Measurements from ENCODE around the gene SKP2.

Gene SKP2

DNA sequence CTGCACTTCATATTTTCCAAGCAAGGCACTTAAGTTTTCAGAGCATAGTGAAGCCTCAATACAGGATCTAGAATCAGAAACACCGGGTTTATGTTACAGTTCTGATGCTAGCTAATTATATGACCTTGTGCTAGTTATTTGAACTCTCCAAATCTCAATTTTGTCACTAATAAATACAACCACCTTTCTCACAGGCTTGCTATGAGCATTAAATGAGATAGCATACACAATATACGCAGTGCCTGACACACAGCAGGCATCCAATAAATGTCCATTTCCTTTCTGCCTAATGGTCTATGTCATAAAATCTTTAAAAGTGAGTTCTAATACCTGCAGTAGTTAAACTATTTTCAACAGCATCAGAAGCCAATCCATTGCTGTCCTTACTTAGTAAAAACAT, 56.9 kb downstream of the SKP2 start:
- TF ChIP-seq RAD21 (IDR thresholded peaks at IDR 0.05; ENCODE audit: low read depth) = no peak
- no peak for TF ChIP-seq TAF1 (IDR thresholded peaks at IDR 0.05; ENCODE audit: low read depth)
- TF ChIP-seq YY1 (IDR thresholded peaks at IDR 0.05; ENCODE audit: low read depth) = no peak
- no peak for TF ChIP-seq TEAD4 (IDR thresholded peaks at IDR 0.05)
- TF ChIP-seq NFIC (IDR thresholded peaks at IDR 0.05) = no peak
- TF ChIP-seq, protein P1, sequence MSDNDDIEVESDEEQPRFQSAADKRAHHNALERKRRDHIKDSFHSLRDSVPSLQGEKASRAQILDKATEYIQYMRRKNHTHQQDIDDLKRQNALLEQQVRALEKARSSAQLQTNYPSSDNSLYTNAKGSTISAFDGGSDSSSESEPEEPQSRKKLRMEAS (IDR thresholded peaks at IDR 0.05) = no peak
- TF ChIP-seq FOXM1 (IDR thresholded peaks at IDR 0.05; ENCODE audit: borderline replicate concordance, low read depth) = no peak
- TF ChIP-seq, protein P2, sequence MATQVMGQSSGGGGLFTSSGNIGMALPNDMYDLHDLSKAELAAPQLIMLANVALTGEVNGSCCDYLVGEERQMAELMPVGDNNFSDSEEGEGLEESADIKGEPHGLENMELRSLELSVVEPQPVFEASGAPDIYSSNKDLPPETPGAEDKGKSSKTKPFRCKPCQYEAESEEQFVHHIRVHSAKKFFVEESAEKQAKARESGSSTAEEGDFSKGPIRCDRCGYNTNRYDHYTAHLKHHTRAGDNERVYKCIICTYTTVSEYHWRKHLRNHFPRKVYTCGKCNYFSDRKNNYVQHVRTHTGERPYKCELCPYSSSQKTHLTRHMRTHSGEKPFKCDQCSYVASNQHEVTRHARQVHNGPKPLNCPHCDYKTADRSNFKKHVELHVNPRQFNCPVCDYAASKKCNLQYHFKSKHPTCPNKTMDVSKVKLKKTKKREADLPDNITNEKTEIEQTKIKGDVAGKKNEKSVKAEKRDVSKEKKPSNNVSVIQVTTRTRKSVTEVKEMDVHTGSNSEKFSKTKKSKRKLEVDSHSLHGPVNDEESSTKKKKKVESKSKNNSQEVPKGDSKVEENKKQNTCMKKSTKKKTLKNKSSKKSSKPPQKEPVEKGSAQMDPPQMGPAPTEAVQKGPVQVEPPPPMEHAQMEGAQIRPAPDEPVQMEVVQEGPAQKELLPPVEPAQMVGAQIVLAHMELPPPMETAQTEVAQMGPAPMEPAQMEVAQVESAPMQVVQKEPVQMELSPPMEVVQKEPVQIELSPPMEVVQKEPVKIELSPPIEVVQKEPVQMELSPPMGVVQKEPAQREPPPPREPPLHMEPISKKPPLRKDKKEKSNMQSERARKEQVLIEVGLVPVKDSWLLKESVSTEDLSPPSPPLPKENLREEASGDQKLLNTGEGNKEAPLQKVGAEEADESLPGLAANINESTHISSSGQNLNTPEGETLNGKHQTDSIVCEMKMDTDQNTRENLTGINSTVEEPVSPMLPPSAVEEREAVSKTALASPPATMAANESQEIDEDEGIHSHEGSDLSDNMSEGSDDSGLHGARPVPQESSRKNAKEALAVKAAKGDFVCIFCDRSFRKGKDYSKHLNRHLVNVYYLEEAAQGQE (IDR thresholded peaks at IDR 0.05; ENCODE audit: low read depth) = no peak
- no peak for TF ChIP-seq EGR1 (IDR thresholded peaks at IDR 0.05)
- no peak for TF ChIP-seq CREB1 (IDR thresholded peaks at IDR 0.05; ENCODE audit: low read depth)
- no peak for TF ChIP-seq EP300 (IDR thresholded peaks at IDR 0.05; ENCODE audit: borderline replicate concordance)

DNA sequence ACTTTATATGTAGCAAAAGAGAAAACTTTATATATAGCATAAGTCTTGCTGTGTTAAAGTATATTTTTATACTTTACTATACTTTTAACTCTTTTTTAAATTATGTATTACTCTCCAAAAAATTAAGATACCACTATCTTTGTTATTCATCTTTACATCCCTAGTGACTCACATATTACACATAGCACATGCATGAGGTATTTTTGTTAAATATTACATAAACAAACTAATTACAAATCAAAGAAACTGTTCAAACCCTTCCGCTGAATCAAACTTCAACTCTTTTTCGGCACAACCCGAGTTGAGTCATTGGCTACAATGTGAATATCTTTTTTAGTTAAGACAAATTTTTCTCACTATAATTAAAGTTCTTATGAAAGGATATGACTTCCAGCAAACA, 57.8 kb downstream of the SKP2 start:
- TF ChIP-seq RAD21 (IDR thresholded peaks at IDR 0.05; ENCODE audit: low read depth) = no peak

DNA sequence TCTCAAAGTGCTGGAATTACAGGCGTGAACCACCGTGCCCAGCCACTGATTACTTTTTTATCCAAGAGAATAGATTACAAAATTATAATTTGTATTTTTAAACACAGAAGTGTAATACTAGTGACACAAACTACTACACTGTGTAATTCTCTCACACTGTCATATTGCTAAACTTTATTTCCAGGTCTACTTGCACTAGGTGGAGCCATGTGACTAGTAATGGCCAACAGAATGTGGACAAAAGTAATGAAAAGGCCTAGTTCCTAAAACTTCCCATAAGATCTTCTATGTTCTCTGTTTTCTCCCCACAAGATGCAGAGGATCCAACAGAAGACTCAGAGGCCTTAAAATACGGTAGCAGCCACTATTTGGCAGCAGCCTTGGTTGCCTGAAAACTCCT, 62.5 kb downstream of the SKP2 start:
- TF ChIP-seq, protein P3, sequence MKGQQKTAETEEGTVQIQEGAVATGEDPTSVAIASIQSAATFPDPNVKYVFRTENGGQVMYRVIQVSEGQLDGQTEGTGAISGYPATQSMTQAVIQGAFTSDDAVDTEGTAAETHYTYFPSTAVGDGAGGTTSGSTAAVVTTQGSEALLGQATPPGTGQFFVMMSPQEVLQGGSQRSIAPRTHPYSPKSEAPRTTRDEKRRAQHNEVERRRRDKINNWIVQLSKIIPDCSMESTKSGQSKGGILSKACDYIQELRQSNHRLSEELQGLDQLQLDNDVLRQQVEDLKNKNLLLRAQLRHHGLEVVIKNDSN (IDR thresholded peaks at IDR 0.05) = no peak
- peak; percentile 25; the same call in 1 of the 2 replicates for TF ChIP-seq RAD21 (IDR thresholded peaks at IDR 0.05; ENCODE audit: low read depth)

DNA sequence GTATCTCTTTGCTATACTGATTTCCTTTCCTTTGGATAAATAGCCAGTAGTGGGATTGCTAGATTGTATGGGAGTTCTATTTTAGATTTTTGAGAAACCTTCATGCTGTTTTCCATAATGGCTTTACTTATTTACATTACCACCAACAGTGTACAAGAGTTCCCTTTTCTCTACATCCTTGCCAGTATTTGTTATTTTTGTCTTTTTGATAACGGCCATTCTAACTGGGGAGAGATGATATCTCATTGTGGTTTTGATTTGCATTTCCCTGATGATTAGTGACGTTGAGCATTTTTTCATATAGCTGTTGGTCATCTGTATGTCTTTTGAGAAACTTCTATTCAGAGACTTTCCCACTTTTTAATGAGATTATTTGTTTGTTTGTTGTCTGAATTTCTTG, 64.0 kb downstream of the SKP2 start:
- TF ChIP-seq CREB1 (IDR thresholded peaks at IDR 0.05; ENCODE audit: low read depth) = no peak
- TF ChIP-seq, protein P1 (IDR thresholded peaks at IDR 0.05) = no peak
- no peak for TF ChIP-seq CEBPB (IDR thresholded peaks at IDR 0.05)
- no peak for TF ChIP-seq TCF12 (IDR thresholded peaks at IDR 0.05; ENCODE audit: low read depth)
- TF ChIP-seq FOXM1 (IDR thresholded peaks at IDR 0.05; ENCODE audit: borderline replicate concordance, low read depth) = no peak

DNA sequence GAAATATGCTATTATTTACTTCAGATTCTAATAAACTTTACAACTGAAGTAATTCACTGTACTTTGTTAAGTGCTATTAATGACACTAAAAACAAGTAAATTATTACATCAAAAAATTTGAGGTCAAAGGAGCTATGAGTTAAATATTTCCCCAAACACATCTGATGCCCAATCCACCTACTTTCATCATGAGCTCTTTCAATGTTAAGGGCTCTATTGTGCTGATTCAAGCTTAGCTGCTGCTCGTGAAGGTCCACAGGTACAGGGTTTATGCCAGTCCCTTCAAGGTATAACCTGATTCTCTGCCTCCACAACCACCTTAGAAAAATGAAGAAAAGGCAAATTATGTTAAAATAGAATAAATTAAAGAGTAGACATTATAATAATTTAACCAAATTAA, 65.7 kb downstream of the SKP2 start:
- TF ChIP-seq CEBPB (IDR thresholded peaks at IDR 0.05) (no peak), TAF1 (IDR thresholded peaks at IDR 0.05; ENCODE audit: low read depth) (no peak), TCF12 (IDR thresholded peaks at IDR 0.05; ENCODE audit: low read depth) (no peak), TEAD4 (IDR thresholded peaks at IDR 0.05) (no peak), EGR1 (IDR thresholded peaks at IDR 0.05) (no peak), YY1 (IDR thresholded peaks at IDR 0.05; ENCODE audit: low read depth) (no peak), CREB1 (IDR thresholded peaks at IDR 0.05; ENCODE audit: low read depth) (no peak), EP300 (IDR thresholded peaks at IDR 0.05; ENCODE audit: borderline replicate concordance) (no peak), NFIC (IDR thresholded peaks at IDR 0.05) (no peak), FOXM1 (IDR thresholded peaks at IDR 0.05; ENCODE audit: borderline replicate concordance, low read depth) (no peak)
- TF ChIP-seq, protein P2 (IDR thresholded peaks at IDR 0.05; ENCODE audit: low read depth) = no peak
- TF ChIP-seq, protein P1 (IDR thresholded peaks at IDR 0.05) = no peak

DNA sequence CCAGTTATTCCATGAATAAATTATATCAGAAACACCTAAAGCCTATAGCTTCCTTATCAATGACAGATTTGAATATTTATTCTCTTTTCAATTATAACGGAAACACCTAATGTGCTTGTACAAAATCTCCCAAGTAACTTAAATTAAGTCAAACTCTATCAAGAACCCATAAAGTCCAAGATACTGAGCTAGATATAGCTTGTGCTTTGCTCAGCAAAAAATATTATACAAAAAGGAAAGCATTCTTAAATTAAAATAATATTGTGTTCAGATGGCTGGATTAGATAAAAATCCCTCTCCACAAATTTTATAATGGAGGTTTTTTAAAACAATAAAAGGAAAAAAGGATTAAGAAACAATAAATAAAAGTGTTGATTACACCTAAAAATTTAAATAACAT, 66.1 kb downstream of the SKP2 start:
- no peak for TF ChIP-seq TCF12 (IDR thresholded peaks at IDR 0.05; ENCODE audit: low read depth)
- no peak for TF ChIP-seq CREB1 (IDR thresholded peaks at IDR 0.05; ENCODE audit: low read depth)
- no peak for TF ChIP-seq EGR1 (IDR thresholded peaks at IDR 0.05)
- TF ChIP-seq CEBPB (IDR thresholded peaks at IDR 0.05) = no peak
- TF ChIP-seq, protein P3 (IDR thresholded peaks at IDR 0.05) = no peak

DNA sequence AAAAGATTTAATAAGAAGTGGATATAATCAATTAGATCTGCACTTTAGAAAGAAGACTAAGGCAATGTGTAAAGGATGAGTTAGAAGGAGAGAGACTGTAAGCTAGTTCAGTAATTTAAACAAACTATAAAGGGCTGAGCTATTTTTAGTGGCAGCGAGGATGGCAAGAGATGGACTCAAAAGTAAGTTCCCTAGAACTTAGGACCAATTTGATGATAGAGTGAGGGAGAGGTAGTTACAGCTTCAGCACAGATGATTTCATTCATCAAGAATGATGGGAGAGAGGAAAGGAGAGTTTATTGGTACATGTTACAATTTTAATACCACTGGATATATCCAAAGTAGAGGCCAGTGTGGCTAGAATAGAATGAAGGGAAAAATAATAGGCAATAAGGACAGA, 70.7 kb downstream of the SKP2 start:
- TF ChIP-seq TEAD4 (IDR thresholded peaks at IDR 0.05) = no peak
- no peak for TF ChIP-seq ZBTB7A (IDR thresholded peaks at IDR 0.05; ENCODE audit: low read depth)
